Measurements from ENCODE around the gene TKFC.

The TKFC gene

GRCh38 chr11:61358566-61358965, 25.5 kb downstream of the TKFC start:
- Histone ChIP-seq H3K4me1 (ENCODE audit: control insufficient read depth, insufficient read depth, low read length) (peaks cover 2% of the 10 kb centered on the region; the same call in 1 of the 2 replicates), H3K36me3 (ENCODE audit: control insufficient read depth in 2 of 2, insufficient read depth in 1 of 2, low read length in 2 of 2) (peaks cover 0 to 7% of the 10 kb centered on the region in 2 experiments; a peak in 2 of 3 replicates), H3K4me3 (ENCODE audit: low read depth, low read length) (no peak overlapping the region), H3K27ac (ENCODE audit: extremely low read depth, low read depth, low read length) (no peak overlapping the region), H3K9me3 (ENCODE audit: control insufficient read depth, insufficient read depth, low read depth, low read length) (no peaks in the 10 kb centered on the region)
- no peak for TF ChIP-seq ZNF302 (tag by site-specific recombination; IDR thresholded peaks at IDR 0.05; ENCODE audit: low read depth)
- no peak for TF ChIP-seq ZSCAN23 (tag by site-specific recombination; IDR thresholded peaks at IDR 0.05)
- TF ChIP-seq PBX3 (CRISPR knock-in tag; IDR thresholded peaks at IDR 0.05): no peak
- TF ChIP-seq ZSCAN16 (tag by site-specific recombination; IDR thresholded peaks at IDR 0.05): no peak
- ChIA-PET CTCF (interaction anchor here (0.8 to 9.6 kb wide), 3 partner anchors 22 to 34 kb away, joined by 4 to 69 read pairs (median 15); partner anchors contain the start of gene TMEM216), POLR2A (interaction anchor here (4.6 kb wide), 1 partner anchor 10 kb away, joined by 37 read pairs; no protein-coding TSS in a partner anchor)

GRCh38 chr11:61359516-61359915, 26.5 kb downstream of the TKFC start:
- ChIA-PET POLR2A (interaction anchor here (0.7 to 4.6 kb wide), 5 partner anchors 8 to 79 kb away, joined by 3 to 56 read pairs (median 37); partner anchors contain the start of genes DDB1 and TKFC), CTCF (interaction anchor here (0.7 to 9.6 kb wide), 4 partner anchors 23 to 312 kb away, joined by 3 to 69 read pairs (median 22); no protein-coding TSS in a partner anchor)
- TF ChIP-seq, protein P1, sequence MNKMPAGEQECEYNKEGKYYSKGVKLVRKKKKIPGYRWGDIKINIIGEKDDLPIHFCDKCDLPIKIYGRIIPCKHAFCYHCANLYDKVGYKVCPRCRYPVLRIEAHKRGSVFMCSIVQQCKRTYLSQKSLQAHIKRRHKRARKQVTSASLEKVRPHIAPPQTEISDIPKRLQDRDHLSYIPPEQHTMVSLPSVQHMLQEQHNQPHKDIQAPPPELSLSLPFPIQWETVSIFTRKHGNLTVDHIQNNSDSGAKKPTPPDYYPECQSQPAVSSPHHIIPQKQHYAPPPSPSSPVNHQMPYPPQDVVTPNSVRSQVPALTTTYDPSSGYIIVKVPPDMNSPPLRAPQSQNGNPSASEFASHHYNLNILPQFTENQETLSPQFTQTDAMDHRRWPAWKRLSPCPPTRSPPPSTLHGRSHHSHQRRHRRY (tag by site-specific recombination; IDR thresholded peaks at IDR 0.05): no peak
- TF ChIP-seq ZNF184 (tag by site-specific recombination; IDR thresholded peaks at IDR 0.05) (no peak), ZNF341 (tag by site-specific recombination; IDR thresholded peaks at IDR 0.05; ENCODE audit: low read depth) (no peak), ZNF549 (tag by site-specific recombination; IDR thresholded peaks at IDR 0.05) (no peak), ZNF132 (tag by site-specific recombination; IDR thresholded peaks at IDR 0.05; ENCODE audit: borderline replicate concordance) (no peak), ZNF785 (tag by site-specific recombination; IDR thresholded peaks at IDR 0.05) (no peak), ZNF777 (tag by site-specific recombination; IDR thresholded peaks at IDR 0.05; ENCODE audit: borderline replicate concordance) (no peak)
- TF ChIP-seq, protein P2, sequence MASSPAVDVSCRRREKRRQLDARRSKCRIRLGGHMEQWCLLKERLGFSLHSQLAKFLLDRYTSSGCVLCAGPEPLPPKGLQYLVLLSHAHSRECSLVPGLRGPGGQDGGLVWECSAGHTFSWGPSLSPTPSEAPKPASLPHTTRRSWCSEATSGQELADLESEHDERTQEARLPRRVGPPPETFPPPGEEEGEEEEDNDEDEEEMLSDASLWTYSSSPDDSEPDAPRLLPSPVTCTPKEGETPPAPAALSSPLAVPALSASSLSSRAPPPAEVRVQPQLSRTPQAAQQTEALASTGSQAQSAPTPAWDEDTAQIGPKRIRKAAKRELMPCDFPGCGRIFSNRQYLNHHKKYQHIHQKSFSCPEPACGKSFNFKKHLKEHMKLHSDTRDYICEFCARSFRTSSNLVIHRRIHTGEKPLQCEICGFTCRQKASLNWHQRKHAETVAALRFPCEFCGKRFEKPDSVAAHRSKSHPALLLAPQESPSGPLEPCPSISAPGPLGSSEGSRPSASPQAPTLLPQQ (tag by site-specific recombination; IDR thresholded peaks at IDR 0.05): no peak
- Histone ChIP-seq H3K36me3 (ENCODE audit: control insufficient read depth in 2 of 2, insufficient read depth in 1 of 2, low read length in 2 of 2) (peaks cover under 1 to 12% of the 10 kb centered on the region in 2 experiments; a peak in 2 of 3 replicates), H3K27ac (ENCODE audit: extremely low read depth, low read depth, low read length) (no peak overlapping the region), H3K4me1 (ENCODE audit: control insufficient read depth, insufficient read depth, low read length) (peaks cover 2% of the 10 kb centered on the region; the same call in 1 of the 2 replicates), H3K4me3 (ENCODE audit: low read depth, low read length) (no peak overlapping the region), H3K9me3 (ENCODE audit: control insufficient read depth, insufficient read depth, low read depth, low read length) (no peaks in the 10 kb centered on the region)

- CTCF ChIA-PET: interaction anchor here (0.5 to 9.6 kb wide), 4 partner anchors 24 to 44 kb away, joined by 3 to 69 read pairs (median 22); no protein-coding TSS in a partner anchor
- TF ChIP-seq ZNF341 (tag by site-specific recombination; IDR thresholded peaks at IDR 0.05; ENCODE audit: low read depth) (peak; percentile 72), PRDM1 (tag by site-specific recombination; IDR thresholded peaks at IDR 0.05) (peak; percentile 73), BCL11B (tag by site-specific recombination; IDR thresholded peaks at IDR 0.05; ENCODE audit: low read depth) (no peak), INSM2 (tag by site-specific recombination; IDR thresholded peaks at IDR 0.05) (no peak), SP2 (tag by site-specific recombination; IDR thresholded peaks at IDR 0.05) (no peak), ZNF624 (tag by site-specific recombination; IDR thresholded peaks at IDR 0.05) (no peak)
- peak overlapping the region; percentile 65 for H3K4me3 ChIP-seq (ENCODE audit: low read depth, low read length)
- peaks cover 2% of the 10 kb centered on the region; the same call in 1 of the 2 replicates for H3K4me1 ChIP-seq (ENCODE audit: control insufficient read depth, insufficient read depth, low read length)
- POLR2A ChIA-PET: interaction anchor here (0.6 to 4.6 kb wide), 22 partner anchors 9 to 448 kb away, joined by 3 to 56 read pairs (median 5); partner anchors contain the start of genes CPSF7, DDB1, SDHAF2 and TKFC
- H3K27ac ChIP-seq (ENCODE audit: extremely low read depth, low read depth, low read length): peak overlapping the region; percentile 94
- peaks cover 10 to 27% of the 10 kb centered on the region in 2 experiments; a peak in 2 of 3 replicates for H3K36me3 ChIP-seq (ENCODE audit: control insufficient read depth in 2 of 2, insufficient read depth in 1 of 2, low read length in 2 of 2)
- no peaks in the 10 kb centered on the region for H3K9me3 ChIP-seq (ENCODE audit: control insufficient read depth, insufficient read depth, low read depth, low read length)
Observed at GRCh38 chr11:61361237-61361740, 28.3 kb downstream of the TKFC start.

Measured in HEK293 (cell line).